HG02610 (cell line): ENCODE results near the gene WDFY2.
A peak's percentile ranks its signal among the peaks of the same experiment; 100 is the strongest.
"Not testable (repeated sequence)": the region's sequence is repeated elsewhere in the genome, so short reads cannot be mapped to it uniquely, and the experiment has no call there.

ENCODE experiments used
- ATAC-seq: cut with Tn5 transposase; IDR thresholded peaks from one replicate; pipeline ENCODE4 v1.9.1; 2021; ENCODE audit warnings: mild to moderate bottlenecking, moderate library complexity; ENCODE audit not compliant: unreplicated experiment

WDFY2 gene

DNA sequence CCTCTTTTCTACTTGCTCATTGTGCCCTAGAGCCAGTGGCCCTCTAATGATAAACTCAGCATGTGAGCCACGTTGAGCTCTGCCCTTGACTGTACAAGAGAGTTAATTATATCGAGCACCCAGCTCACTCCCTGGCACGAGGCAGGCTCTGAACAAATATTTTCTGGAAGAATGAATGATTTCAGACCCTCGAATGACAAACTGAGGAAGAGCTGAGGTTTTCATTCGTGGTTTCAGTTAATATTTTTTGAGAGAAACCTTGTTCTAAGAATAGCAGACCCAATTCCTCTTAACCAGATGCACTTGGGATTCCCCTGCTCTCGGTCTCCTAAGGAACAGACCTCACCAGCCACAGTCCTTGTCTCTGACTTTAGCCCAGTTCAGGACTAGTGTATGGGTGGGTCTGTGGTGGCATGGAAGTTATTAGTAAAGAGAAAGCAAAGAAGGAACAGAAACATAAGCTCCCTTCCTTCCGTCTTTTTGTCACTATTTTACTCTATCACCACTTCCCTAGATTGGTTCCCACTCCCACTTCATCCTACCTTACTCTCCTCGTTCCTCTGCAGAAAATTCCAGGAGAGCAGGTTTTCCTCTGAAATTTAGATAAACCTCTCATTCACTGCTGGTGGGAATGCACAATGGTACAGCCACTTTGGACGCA lies 22.1 kb upstream of the WDFY2 start:
- ATAC-seq: peak; percentile 93

DNA sequence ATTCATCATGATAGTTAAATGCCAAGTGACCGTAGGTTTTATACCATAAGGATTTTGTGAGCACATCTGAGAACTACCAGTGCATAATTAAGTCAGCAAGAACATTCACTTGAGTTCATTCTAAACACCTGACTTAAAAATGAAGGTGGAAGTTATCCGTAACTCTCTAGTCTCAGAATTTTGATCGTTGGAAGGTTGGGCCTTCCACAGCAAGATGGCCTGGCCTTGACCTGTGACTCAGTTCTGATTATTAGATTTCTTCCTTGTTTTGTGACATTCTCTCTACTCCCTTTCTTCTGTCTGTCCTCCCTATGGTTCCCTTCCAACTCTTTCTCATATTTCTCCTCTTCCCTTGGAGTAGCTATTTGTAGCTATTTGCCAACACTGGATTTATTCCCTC lies 20.0 kb upstream of the WDFY2 start:
- ATAC-seq: no peak

DNA sequence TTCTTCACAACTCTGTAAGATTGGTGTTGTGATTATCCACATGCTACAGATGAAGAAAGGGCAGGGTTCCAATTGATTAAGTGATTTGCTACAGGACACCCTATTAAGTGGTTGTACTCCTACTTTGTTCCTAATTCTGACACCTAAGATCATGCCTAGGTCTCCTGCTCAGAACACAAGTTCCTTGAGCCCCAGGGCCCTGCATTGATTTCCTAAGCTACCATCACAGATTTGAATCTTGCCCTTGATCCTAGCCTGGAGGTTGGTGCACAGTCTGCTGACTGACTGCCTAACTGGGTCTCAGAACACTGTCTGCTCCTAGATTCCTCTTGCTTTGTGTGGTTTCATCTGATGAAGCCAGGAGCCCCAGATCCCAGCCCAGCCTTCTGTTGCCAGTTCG lies 19.6 kb upstream of the WDFY2 start:
- ATAC-seq: no peak

DNA sequence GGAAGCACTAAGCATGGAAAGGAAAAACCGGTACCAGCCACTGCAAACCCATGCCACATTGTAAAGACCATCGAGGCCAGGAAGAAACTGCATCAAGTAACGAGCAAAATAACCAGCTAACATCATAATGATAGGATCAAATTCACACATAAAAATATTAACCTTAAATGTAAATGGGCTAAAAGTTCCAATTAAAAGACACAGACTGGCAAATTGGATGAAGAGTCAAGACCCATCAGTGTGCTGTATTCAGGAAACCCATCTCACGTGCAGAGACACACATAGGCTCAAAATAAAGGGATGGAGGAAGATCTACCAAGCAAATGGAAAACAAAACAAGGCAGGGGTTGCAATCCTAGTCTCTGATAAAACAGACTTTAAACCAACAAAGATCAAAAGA lies 15.3 kb upstream of the WDFY2 start:
- not testable (repeated sequence) for ATAC-seq

DNA sequence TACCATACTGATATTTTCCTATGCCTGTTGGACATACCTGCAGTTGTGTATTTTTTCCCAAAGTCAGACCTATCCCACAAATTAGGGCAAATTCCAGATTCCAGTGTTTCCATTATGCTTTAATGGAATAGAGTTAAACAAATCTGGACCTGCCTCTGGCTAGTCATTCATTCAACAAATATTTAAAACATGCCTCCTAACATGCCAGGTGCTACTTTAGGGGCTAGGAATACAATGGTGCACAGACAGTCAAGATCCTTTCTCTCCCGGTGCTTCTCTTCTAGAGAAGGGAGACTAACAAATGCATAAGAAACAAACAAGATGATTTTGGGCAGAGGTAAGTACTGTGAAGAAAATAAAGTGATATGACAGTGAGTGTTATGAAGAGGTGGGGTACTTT lies 7.5 kb upstream of the WDFY2 start:
- ATAC-seq: no peak

DNA sequence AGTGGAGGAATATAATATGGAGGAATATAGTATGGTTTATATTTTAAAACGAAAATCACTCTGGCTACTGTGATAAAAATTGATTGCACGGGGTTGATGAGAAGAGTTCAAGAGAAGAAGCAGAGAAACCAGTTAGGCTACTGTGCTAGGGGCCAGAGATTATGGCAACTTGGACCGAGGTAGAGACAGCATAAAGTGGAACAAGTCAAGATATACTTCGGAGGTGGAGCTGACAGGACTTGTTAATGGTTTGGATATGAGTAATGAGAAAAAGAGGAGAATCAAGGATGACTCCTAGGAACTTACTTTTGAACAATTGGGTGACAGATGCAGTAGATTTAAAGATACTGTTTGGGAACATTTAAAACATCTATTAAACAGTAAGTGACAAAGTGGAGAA lies 6.6 kb upstream of the WDFY2 start:
- no peak for ATAC-seq

DNA sequence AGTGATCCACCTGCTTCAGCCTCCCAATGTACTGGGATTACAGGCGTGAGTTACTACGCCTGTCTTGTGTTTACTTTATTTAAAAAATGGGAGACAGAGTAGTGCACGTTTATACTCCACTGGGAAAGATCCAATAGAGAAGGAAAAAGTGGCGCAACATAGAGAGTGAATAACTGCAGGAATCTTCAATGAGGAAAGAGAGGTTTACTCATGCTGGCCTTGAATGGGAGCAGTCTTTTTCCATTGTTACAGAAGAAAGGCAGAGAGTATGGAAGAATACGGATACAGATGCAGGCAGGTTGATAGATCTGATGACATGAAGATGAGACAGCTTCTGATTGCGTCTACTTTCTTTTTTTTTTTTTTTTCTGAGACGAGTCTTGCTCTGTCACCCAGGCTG lies 4.6 kb upstream of the WDFY2 start:
- no peak for ATAC-seq

DNA sequence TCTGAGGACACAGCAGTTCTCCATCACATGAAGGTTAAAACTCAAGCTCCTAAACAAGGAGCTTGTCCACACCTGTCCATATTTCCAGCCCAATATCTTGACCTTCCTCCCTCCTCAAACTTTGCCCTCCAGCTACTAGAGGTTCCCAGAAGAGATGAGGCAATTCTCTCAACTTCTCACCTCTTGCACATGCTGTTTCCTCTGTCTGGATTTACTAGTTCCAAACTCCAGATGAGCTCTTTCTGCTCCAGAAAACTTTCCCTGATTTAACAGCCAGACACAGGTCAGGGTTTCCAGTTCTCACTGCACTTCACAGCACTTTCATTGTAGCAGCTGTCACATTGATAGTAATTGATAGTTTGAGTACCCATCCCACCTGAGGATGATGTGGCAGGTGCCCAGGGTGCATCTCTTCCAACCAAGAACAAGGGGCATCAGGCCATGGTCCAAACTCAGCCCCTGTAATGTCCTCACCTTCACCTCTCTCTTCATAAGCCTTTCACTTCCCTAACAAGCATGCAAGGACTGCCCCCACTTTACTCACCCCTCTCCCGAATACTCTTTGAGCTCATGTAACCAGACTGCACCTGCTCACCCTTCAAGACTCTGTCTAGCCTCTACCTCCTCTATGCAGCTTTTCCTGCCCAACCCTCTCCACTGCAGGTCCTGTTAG lies 3.0 kb upstream of the WDFY2 start:
- no peak for ATAC-seq

DNA sequence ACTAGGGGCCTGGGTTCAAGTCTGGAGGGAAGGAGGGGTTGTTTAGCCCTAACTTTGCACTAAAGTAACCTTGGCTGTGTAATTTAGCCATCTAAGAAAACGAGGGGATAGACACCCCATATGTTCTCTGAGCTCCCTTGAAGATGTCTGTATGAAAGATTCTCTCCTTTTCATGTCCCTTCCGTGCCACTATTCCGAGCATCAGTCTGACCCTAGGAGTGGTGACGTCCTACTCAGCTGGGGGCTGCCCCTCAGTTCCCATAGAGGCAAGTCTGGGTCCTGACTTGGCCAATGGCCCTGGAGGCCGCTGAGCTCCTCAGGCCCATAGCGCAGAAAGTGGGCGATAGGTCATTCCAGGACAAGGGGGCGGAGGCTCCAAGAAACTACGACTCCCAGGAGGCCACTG lies 790 bp upstream of the WDFY2 start:
- ATAC-seq: no peak

DNA sequence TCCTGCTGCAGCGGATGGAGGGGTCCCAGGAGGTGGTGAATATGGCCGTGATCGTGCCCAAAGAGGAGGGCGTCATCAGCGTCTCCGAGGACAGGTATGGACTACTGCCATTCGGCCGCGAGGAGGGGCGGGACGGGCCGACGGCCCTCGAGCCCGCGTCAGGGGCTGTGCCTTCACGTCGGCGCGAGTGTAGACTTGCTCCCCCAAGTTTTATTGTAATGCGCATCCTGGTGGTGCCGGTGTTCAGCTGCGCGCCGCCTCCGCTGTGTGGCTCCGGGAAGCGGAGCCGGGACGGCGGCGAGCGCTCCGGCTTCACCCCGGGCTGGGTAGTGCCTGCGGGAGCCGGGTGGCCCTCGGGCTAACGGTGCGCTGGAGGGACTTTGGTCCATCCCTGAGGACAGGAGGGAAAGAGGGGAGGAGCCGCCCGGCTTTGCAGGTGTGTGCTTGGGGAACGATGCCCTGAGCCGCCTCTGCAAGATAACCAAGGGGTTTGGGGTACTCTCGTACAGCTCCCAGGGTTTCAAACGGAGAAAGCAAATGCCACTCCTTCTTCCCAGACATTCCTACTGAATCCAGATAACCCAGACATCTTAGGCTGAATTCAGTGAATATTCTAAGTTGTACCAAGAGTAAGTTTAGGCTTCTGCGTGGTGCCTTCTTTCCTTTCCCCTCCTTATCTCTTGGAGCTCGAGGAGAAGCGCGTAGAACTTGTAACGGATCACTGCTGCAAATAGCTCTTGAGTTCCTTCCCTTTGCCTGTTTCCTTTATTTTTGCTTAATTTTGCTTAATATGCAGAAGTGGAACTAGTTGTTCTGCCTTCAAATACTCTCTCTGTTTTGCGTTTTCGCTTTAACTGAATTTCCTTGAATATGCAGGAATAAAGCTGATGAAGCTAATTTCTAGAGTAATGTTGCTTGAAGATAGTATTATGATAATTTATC lies 740 bp downstream of the WDFY2 start:
- peak; percentile 25 for ATAC-seq

DNA sequence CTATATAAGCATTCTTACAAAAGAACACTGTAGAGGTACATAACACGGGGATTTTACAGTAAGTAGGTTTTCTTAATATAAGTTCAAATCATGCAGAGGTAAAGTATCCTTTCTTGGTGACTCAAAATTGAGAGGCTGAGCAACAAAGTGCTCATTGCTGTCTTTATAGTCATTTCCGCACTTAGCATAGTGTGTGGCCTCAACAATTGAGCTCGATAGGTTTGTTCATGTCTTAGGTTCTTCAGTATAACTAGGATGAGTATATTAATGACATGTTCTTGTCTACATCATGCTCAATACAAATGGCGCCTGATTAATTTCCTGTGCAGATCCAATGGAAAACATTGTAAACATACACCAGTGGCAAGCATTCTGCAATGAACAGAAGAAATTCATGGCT lies 1.4 kb downstream of the WDFY2 start:
- ATAC-seq: no peak

DNA sequence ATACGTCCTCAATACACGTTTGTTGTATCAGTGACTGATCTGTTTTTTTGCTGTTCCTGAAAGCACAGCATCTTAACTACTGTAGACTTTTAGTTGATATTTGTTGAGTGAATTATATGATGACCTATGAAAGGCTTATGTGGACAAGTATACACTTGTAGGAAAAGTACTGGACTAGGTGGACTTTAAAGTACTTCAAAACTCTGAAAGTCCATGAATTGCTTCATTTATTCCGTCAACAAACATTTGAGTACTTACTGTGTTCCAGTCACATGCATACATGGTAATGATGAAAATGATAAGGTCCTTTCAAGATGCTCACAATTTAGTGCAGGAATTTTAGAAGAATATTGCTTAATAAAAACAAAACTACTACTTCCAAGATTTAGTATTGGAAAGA lies 3.1 kb downstream of the WDFY2 start:
- ATAC-seq: no peak

DNA sequence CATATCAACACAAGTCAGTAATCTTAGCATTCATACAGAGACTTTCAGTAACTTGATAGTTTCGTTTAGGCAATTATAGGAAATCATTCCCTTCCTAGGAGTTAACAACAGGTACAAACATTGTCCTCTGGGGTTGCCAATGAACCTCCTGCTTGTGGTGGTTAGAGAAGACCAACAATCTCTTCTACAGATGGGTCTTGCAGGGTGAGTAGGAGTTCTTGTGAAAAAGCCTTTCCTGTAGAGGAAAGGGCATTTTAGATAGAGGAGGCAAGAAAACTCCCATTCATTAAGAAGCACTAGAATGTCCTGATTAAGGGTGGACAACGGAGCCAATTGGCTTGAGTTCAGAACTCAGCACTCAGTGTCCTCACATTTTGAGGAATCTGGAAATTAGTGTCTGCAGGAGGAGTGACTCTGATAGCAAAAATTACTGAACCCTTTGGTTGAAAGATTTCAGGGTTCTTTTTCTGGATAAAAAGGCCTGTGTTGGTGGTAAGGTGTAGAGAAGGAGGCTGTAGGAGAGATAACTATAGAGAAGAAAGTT lies 4.2 kb downstream of the WDFY2 start:
- no peak for ATAC-seq

DNA sequence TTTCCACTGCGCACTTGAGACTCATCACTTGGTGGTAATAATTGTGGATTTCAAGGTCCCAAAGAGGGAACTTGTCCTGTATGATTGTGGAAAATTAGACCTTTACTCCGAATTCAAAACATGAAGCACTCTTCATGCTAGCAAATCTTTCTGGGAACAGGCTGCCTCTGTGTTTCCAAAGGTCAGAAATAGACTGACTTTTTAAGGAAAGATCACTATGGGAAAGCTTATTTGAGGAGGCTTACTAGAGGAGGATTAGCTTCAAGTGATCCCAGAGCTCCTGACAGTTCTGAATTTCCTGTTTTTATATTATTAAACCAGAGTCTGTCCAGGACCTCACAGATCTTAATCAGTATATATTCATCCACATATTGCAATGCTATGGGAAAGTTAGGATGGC lies 5.5 kb downstream of the WDFY2 start:
- no peak for ATAC-seq

DNA sequence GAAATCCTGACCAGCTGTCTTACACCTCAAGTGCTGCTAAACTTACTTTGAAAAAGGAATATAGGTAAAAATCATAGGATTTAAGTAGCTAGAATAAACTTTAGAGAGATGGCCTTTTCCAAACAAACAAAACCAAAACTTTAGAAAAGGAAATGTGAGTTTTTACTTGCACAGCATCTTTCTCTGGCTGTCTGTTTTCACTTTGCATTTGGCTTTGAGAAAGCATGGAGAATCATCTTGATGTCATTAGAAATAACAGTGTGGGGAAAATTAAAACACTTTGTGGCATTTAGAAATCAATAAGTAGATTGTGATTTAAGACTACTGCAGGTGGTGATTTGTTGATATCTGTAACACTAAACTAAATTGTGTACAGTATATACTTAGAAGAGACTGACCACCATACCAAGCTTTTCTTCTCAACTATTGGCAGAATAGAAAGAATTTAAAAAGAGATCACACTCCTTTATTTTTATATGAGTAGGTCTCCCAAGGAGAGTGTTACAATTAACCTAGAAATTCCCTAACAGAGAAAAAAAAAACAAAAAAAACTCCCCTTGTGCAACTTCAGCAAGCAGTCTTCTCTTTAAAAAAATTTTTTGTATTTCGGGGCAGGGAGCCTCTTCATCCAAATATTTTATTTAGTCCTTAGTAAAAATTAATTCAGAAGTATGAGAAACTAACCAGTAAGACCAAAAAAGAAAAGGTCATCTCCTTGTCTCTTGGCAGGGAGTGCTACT lies 6.1 kb downstream of the WDFY2 start:
- ATAC-seq: no peak

DNA sequence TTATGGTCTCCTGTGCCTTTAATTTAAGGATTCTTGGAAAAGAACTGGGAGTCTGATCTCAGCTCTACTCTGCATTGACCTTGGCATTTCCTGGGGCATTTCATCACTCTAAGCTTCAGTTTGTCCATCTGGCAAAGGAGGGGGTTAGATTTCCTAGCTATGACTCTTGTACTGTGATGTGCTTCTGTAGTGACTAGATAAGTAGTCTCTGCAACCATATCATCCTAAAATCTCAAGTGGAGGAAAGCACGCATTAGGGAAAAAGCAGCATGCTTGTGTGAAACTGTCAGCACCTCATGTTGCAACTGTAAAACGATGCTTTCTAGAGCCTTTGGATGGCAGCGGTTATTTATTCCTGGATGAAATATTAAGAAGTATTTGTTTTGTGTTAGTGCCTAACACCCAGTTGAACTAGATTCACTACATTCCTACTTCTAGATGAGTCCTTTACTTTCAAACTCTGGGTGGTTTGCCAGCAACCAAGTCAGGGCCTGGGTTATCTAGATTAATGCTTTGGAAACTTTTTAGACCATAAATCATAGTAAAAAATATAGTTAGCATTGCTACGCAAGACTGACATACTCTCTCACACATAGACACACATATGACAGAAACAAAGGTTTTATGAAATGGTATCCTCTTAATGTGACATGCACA lies 6.8 kb downstream of the WDFY2 start:
- ATAC-seq: no peak

DNA sequence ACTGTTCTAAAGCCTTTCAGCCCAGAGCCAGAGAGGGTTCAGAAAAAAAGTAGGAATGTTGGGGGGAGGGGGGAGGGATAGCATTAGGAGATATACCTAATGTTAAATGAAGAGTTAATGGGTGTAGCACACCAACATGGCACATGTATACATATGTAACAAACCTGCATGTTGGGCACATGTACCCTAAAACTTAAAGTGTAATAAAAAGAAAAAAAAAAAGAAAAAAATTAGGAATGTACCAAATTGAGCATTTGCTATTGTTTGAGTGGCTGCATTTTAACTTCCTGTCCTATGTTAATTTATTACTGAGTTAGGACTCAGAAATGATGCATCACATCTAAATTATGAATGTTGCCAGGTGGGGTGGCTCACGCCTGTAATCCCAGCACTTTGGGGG lies 7.7 kb downstream of the WDFY2 start:
- not testable (repeated sequence) for ATAC-seq

DNA sequence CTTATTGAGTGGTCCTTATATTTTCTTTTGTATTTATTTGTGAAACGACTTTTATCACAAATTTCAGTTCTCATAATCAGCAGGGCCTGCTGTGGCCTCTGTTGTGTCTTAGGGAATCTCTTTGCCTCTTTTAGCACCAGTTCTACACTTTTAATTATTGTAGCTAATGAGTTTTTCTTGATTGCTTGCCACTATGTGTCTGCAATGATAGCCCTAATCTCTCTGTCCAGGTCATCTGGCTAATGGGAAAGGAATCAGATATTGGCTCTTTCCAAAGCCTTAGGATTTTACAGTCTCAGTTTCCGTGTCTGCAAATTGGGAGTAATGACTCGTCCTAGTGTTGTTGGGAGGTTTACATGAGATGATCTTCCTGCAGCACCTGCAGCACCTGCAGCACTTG lies 10.2 kb downstream of the WDFY2 start:
- ATAC-seq: no peak

DNA sequence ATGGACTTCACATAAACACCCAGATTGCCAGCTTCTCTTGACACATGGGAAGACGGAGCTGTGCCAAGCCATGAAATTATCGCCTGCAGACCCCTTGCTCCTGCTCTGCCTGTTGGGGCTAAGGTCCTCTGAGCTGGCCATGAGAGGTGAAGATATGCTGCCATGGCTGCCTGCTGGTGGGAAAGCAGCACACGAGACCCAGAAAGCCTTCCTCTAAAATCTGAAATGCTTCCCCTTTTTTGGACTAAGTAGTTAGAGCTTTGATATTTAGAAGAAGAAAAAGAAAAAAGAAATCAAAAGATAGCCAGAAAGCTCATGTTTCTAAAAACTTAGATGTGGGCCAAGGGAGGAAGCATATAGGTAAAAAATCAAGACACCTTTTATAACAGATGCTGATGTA lies 11.2 kb downstream of the WDFY2 start:
- ATAC-seq: no peak

DNA sequence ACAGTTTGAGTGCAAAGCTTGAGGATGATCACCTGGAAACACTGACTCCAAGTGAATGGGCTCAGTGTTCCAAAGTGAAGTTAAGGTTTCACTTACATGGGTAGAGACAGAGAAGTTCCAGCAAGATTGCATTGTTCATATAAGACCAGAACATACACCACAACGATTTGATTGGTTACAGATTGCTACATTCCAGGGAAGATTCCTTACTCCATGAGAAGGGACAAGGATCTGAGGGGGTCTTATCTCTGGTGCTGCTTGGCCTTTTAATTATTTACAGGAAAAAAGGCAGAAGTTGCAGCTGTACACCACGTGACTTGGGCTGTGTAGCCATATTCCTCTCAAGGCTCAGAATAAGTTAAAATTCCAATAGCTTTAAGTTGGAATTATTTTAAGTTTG lies 12.3 kb downstream of the WDFY2 start:
- no peak for ATAC-seq
